ENCODE data around the gene KATNBL1. TPM values are rescaled to one million over a fixed set of nuclear protein-coding genes. Genes with fewer than 3 reads are reported as not detected.

Gene KATNBL1
- total RNA-seq, 1 experiment from 2014 or later, result 46.1 TPM

GRCh38 chr15:34223904-34224596 lies 14.2 kb upstream of the KATNBL1 start:
- POLR2A ChIA-PET, result interaction anchor here (0.6 to 0.7 kb wide), 3 partner anchors 11 to 113 kb away, joined by 3 read pairs; partner anchors contain the start of gene SLC12A6
- DNase-seq (ENCODE audit: low read depth, low spot score), result no peak
- intact Hi-C loops (cut with micrococcal nuclease; ENCODE audit: unreplicated experiment), result no loop called here

GRCh38 chr15:34217587-34218225 lies 7.8 kb upstream of the KATNBL1 start:
- Histone ChIP-seq H3K36me3 (ENCODE audit: control insufficient read depth, insufficient read depth, low read length) (no peaks in the 10 kb centered on the region), H3K27me3 (ENCODE audit: control insufficient read depth, insufficient read depth, low read length) (no peaks in the 10 kb centered on the region), H3K9me3 (ENCODE audit: control insufficient read depth, insufficient read depth, low read depth, low read length) (no peaks in the 10 kb centered on the region), H3K4me1 (ENCODE audit: control insufficient read depth, insufficient read depth, low read length) (no peaks in the 10 kb centered on the region), H3K4me3 (ENCODE audit: low read depth in 2 of 2, low read length in 2 of 2) (no peak overlapping the region), H3K27ac (ENCODE audit: low read length) (no peak overlapping the region)
- intact Hi-C loops (cut with micrococcal nuclease; ENCODE audit: unreplicated experiment) (no loop called here), in situ Hi-C loops (cut with HindIII; ENCODE audit: low pct_unique_long_range_greater_than_20kb, low sequenced_read_pairs) (no loop called here)
- TF ChIP-seq CTCF (IDR thresholded peaks at IDR 0.05) (no peak), SIN3A (IDR thresholded peaks at IDR 0.05; ENCODE audit: borderline replicate concordance, insufficient read depth, low read depth, low read length) (no peak), POLR2AphosphoS5 (IDR thresholded peaks at IDR 0.05; ENCODE audit: low read depth, low read length) (no peak), TCF7L2 (IDR thresholded peaks at IDR 0.05; ENCODE audit: low read depth, low read length) (no peak)
- TF ChIP-seq, protein P1, sequence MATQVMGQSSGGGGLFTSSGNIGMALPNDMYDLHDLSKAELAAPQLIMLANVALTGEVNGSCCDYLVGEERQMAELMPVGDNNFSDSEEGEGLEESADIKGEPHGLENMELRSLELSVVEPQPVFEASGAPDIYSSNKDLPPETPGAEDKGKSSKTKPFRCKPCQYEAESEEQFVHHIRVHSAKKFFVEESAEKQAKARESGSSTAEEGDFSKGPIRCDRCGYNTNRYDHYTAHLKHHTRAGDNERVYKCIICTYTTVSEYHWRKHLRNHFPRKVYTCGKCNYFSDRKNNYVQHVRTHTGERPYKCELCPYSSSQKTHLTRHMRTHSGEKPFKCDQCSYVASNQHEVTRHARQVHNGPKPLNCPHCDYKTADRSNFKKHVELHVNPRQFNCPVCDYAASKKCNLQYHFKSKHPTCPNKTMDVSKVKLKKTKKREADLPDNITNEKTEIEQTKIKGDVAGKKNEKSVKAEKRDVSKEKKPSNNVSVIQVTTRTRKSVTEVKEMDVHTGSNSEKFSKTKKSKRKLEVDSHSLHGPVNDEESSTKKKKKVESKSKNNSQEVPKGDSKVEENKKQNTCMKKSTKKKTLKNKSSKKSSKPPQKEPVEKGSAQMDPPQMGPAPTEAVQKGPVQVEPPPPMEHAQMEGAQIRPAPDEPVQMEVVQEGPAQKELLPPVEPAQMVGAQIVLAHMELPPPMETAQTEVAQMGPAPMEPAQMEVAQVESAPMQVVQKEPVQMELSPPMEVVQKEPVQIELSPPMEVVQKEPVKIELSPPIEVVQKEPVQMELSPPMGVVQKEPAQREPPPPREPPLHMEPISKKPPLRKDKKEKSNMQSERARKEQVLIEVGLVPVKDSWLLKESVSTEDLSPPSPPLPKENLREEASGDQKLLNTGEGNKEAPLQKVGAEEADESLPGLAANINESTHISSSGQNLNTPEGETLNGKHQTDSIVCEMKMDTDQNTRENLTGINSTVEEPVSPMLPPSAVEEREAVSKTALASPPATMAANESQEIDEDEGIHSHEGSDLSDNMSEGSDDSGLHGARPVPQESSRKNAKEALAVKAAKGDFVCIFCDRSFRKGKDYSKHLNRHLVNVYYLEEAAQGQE (IDR thresholded peaks at IDR 0.05; ENCODE audit: insufficient read depth in 1 of 2, low read depth in 2 of 2, low read length in 1 of 2), result no peak
- 0 out of 2 replicates have a peak, but pooled peaks have one; percentile 50 for ATAC-seq
- no peak for DNase-seq (ENCODE audit: low read depth, low spot score)
- ChIA-PET POLR2A (no interaction called here), CTCF (no interaction called here)
- BruUV-seq (replicated peaks), result no TSS peak

More at GRCh38 chr15:34223904-34224596, 14.2 kb upstream of the KATNBL1 start:
- peak; percentile 23; the same call in 1 of the 2 replicates for ATAC-seq
- Histone ChIP-seq H3K9me3 (ENCODE audit: control insufficient read depth, insufficient read depth, low read depth, low read length) (no peaks in the 10 kb centered on the region), H3K4me1 (ENCODE audit: control insufficient read depth, insufficient read depth, low read length) (peaks cover 4% of the 10 kb centered on the region), H3K27me3 (ENCODE audit: control insufficient read depth, insufficient read depth, low read length) (no peaks in the 10 kb centered on the region), H3K4me3 (ENCODE audit: low read depth in 2 of 2, low read length in 2 of 2) (peak overlapping the region; percentile 84 to 97), H3K36me3 (ENCODE audit: control insufficient read depth, insufficient read depth, low read length) (no peaks in the 10 kb centered on the region), H3K27ac (ENCODE audit: low read length) (peak overlapping the region; percentile 89)
- CTCF ChIA-PET, result no interaction called here
- in situ Hi-C loops (cut with HindIII; ENCODE audit: low pct_unique_long_range_greater_than_20kb, low sequenced_read_pairs), result no loop called here
- 0 out of 2 replicates have a peak, but pooled peaks have one; percentile 47 for TF ChIP-seq SIN3A (IDR thresholded peaks at IDR 0.05; ENCODE audit: borderline replicate concordance, insufficient read depth, low read depth, low read length)
- no peak for TF ChIP-seq CTCF (IDR thresholded peaks at IDR 0.05)
- BruUV-seq (replicated peaks), result TSS peak; percentile 83

Measured in Panc1 (cell line).